MM.1S (cell line): ENCODE results near the gene SYCP3.

Experiments used
- EZH2 ChIP-seq: fragments of 300-600 bp; sonication (generic); optimal IDR thresholded peaks from 2 replicates; pipeline ENCODE3; 2017; ENCODE audit warnings: low read depth, mild to moderate bottlenecking, antibody characterized with exemption, low read length, mixed read lengths
- EZH2phosphoT487 ChIP-seq: fragments of 300-600 bp; sonication (generic); IDR thresholded peaks from 2 replicates; pipeline ENCODE4 v1.6.1; 2018; ENCODE audit warnings: antibody characterized with exemption, low read length
- TF ChIP-seq, protein P1 (sequence below): fragments of 300-600 bp; sonication (generic); IDR thresholded peaks from 2 replicates; pipeline ENCODE4 v1.5.1; 2016; ENCODE audit warnings: antibody characterized with exemption, low read length, mixed read lengths

DNA sequence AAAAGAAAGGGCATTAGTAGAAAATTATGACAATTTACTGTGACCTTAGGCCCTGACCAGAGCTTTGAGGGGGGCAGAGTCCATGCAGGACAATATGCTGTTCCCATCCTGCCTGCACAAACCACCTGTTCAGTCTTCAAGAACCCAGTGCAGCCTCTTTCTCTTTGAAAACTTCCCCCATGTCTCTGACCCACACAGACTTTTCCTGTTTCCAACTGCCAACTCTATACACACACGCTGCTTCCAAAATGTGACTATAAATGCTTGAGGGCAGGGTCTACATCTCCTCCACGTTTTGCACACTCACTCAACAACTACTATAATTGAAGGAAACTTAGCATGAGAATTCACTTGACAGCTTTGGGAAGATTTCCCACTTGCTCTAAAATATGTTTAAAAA lies 36.6 kb upstream of the SYCP3 start:
- TF ChIP-seq, protein P1, sequence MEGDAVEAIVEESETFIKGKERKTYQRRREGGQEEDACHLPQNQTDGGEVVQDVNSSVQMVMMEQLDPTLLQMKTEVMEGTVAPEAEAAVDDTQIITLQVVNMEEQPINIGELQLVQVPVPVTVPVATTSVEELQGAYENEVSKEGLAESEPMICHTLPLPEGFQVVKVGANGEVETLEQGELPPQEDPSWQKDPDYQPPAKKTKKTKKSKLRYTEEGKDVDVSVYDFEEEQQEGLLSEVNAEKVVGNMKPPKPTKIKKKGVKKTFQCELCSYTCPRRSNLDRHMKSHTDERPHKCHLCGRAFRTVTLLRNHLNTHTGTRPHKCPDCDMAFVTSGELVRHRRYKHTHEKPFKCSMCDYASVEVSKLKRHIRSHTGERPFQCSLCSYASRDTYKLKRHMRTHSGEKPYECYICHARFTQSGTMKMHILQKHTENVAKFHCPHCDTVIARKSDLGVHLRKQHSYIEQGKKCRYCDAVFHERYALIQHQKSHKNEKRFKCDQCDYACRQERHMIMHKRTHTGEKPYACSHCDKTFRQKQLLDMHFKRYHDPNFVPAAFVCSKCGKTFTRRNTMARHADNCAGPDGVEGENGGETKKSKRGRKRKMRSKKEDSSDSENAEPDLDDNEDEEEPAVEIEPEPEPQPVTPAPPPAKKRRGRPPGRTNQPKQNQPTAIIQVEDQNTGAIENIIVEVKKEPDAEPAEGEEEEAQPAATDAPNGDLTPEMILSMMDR = no peak
- no peak for TF ChIP-seq EZH2phosphoT487
- TF ChIP-seq EZH2 = no peak
